PC-3 (cell line): Measurements from ENCODE around the gene NCL. TPM values are rescaled to one million over a fixed set of nuclear protein-coding genes. Genes with fewer than 3 reads are reported as not detected.

Source experiments
- ATAC-seq: fragments of 200-7000 bp; cut with Tn5 transposase; 2 replicates; pipeline ENCODE4 v1.9.1; 2020; ENCODE audit warnings: mild to moderate bottlenecking, moderate library complexity
- BruUV-seq: library from RNA; stranded (reverse); fragments of 400-500 nt; replicated peaks from 2 replicates; lab custom pipeline; 2021; lab: Mats Ljungman, UMichigan
- CTCF ChIA-PET: fragments of 300-600 bp; sonication (Branson Sonifier 250); formaldehyde crosslinking; loops from one replicate; lab custom pipeline; 2022; ENCODE audit warnings: antibody characterized with exemption; lab: Charles Lee
- POLR2A ChIA-PET: fragments of 300-600 bp; sonication (Branson Sonifier 250); formaldehyde crosslinking; loops from one replicate; lab custom pipeline; 2022; ENCODE audit warnings: antibody characterized with exemption; ENCODE audit not compliant: unreplicated experiment; lab: Charles Lee
- DNase-seq: peaks from one replicate; pipeline ENCODE4 v3.0.0-alpha.2; 2015
- H2AFZ ChIP-seq: fragments of 300-600 bp; sonication (generic); 2 replicates; pipeline ENCODE4 v1.6.0; 2016; ENCODE audit warnings: antibody characterized with exemption, low read length
- H3F3A ChIP-seq: fragments of 300-600 bp; sonication (generic); one replicate; pipeline ENCODE4 v1.6.0; 2017; ENCODE audit warnings: antibody characterized with exemption, low read length, control low read depth, mild to moderate bottlenecking; ENCODE audit not compliant: unreplicated experiment
- H3K27ac ChIP-seq: fragments of 300-600 bp; sonication (generic); 2 replicates; pipeline ENCODE4 v1.5.1; 2016; ENCODE audit warnings: mild to moderate bottlenecking, low read length
- H3K27me3 ChIP-seq: fragments of 300-600 bp; sonication (generic); 2 replicates; pipeline ENCODE4 v1.6.1; 2016; ENCODE audit warnings: low read length, mixed read lengths
- H3K36me3 ChIP-seq: fragments of 300-600 bp; sonication (generic); 2 replicates; pipeline ENCODE4 v1.6.1; 2016; ENCODE audit warnings: low read depth, mixed run types, low read length, mixed read lengths
- H3K4me1 ChIP-seq: fragments of 300-600 bp; sonication (generic); 2 replicates; pipeline ENCODE4 v1.5.1; 2016; ENCODE audit warnings: low read length; ENCODE audit not compliant: insufficient read depth
- H3K4me2 ChIP-seq: fragments of 300-600 bp; sonication (generic); 2 replicates; pipeline ENCODE4 v1.6.0; 2016; ENCODE audit warnings: low read length
- H3K4me3 ChIP-seq: fragments of 300-600 bp; sonication (generic); 2 replicates; pipeline ENCODE4 v1.5.1; 2016; ENCODE audit warnings: mild to moderate bottlenecking, low read length, mixed read lengths
- H3K79me2 ChIP-seq: fragments of 300-600 bp; sonication (generic); 2 replicates; pipeline ENCODE4 v1.6.1; 2017; ENCODE audit warnings: low read length, mixed read lengths
- H3K9ac ChIP-seq: fragments of 300-600 bp; sonication (generic); 2 replicates; pipeline ENCODE4 v1.6.0; 2016; ENCODE audit warnings: mild to moderate bottlenecking, low read length
- H3K9me2 ChIP-seq: fragments of 300-600 bp; sonication (generic); replicated peaks from 2 replicates; pipeline ENCODE4 v1.6.1; 2016; ENCODE audit warnings: mixed run types, low read length, mixed read lengths
- H3K9me3 ChIP-seq: fragments of 300-600 bp; sonication (generic); 2 replicates; pipeline ENCODE4 v1.6.1; 2016; ENCODE audit warnings: low read length, mixed read lengths
- H4K20me1 ChIP-seq: fragments of 300-600 bp; sonication (generic); 2 replicates; pipeline ENCODE4 v1.6.1; 2016; ENCODE audit warnings: low read length, mixed read lengths
- CTCF ChIP-seq: fragments of 300-600 bp; sonication (generic); conservative IDR thresholded peaks from 2 replicates; pipeline ENCODE4 v1.5.1; 2017; ENCODE audit warnings: antibody characterized with exemption, low read depth, mild to moderate bottlenecking, low read length
- EZH2 ChIP-seq: fragments of 300-600 bp; sonication (generic); IDR thresholded peaks from one replicate; pipeline ENCODE4 v1.6.1; 2017; ENCODE audit warnings: antibody characterized with exemption, mild to moderate bottlenecking, low read length; ENCODE audit not compliant: unreplicated experiment
- EZH2phosphoT487 ChIP-seq: fragments of 300-600 bp; sonication (generic); IDR thresholded peaks from 2 replicates; pipeline ENCODE4 v1.6.1; 2018; ENCODE audit warnings: mild to moderate bottlenecking, antibody characterized with exemption, low read length, borderline replicate concordance
- intact Hi-C: fragments of 100-400 bp; cut with micrococcal nuclease; formaldehyde crosslinking; loops from 2 replicates; pipeline ENCODE4 v1.9.0; 2023
- total RNA-seq: library from RNA; depleted of rRNA; stranded (reverse); fragments of >200 nt; gene quantifications from 2 replicates; pipeline ENCODE4 v1.2.3, GENCODE V29; 2014

The NCL gene
- total RNA-seq, 1 experiment from 2014 or later = 430 TPM

- DNase-seq = no peak
- Histone ChIP-seq H4K20me1 (peaks cover 39% of the 10 kb centered on the region), H3K9me2 (no peaks in the 10 kb centered on the region), H3K4me1 (peaks cover 22% of the 10 kb centered on the region), H2AFZ (peak overlapping the region; percentile 91), H3F3A (peaks cover 23% of the 10 kb centered on the region), H3K4me2 (peak overlapping the region; percentile 96), H3K79me2 (peaks cover 55% of the 10 kb centered on the region), H3K36me3 (peaks cover 36% of the 10 kb centered on the region), H3K9ac (peak overlapping the region; percentile 100), H3K9me3 (no peaks in the 10 kb centered on the region), H3K27me3 (no peaks in the 10 kb centered on the region), H3K4me3 (peak overlapping the region; percentile 94), H3K27ac (peak overlapping the region; percentile 65)
- ChIA-PET POLR2A (interaction anchor here (0.5 to 1.1 kb wide), 10 partner anchors 9 to 812 kb away, joined by 3 to 7 read pairs (median 4); partner anchors contain the start of gene ITM2C), CTCF (interaction anchor here (1.0 kb wide), 1 partner anchor 18 kb away, joined by 5 read pairs; no protein-coding TSS in a partner anchor)
- intact Hi-C loops = loop anchor here (2.0 kb wide), 1 partner anchor 50 kb away; no protein-coding TSS in a partner anchor
- TSS peak; percentile 95 for BruUV-seq
- no peak for TF ChIP-seq EZH2
- TF ChIP-seq EZH2phosphoT487 = no peak
- TF ChIP-seq CTCF = no peak
- ATAC-seq = peak; percentile 49
Observed at GRCh38 chr2:231464576-231465540, 574 bp upstream of the NCL start.

- Histone ChIP-seq H3K9me3 (no peaks in the 10 kb centered on the region), H3K36me3 (peaks cover 56% of the 10 kb centered on the region), H3K79me2 (peaks cover 71% of the 10 kb centered on the region), H3K27ac (peak overlapping the region; percentile 85; the same call in 1 of the 2 replicates), H3K9ac (peak overlapping the region; percentile 100), H3K27me3 (no peaks in the 10 kb centered on the region), H3K4me1 (peaks cover 22% of the 10 kb centered on the region), H4K20me1 (peaks cover 57% of the 10 kb centered on the region), H3K9me2 (no peaks in the 10 kb centered on the region), H3K4me2 (peak overlapping the region; percentile 95), H3F3A (peaks cover 35% of the 10 kb centered on the region), H3K4me3 (peak overlapping the region; percentile 94), H2AFZ (no peak overlapping the region)
- POLR2A ChIA-PET = no interaction called here
- BruUV-seq = no TSS peak
- DNase-seq (no peak), ATAC-seq (no peak)
- intact Hi-C loops = no loop called here
- no peak for TF ChIP-seq EZH2phosphoT487
- no peak for TF ChIP-seq CTCF
- no peak for TF ChIP-seq EZH2
- CTCF ChIA-PET = no interaction called here
Observed at GRCh38 chr2:231462729-231463465, 1.4 kb downstream of the NCL start.
